Progenitor cell of endocrine pancreas (in vitro differentiated cells): ENCODE measurements around the gene CD300E. TPM values are rescaled to one million over a fixed set of nuclear protein-coding genes. Genes with fewer than 3 reads are reported as not detected.

Experiments
- DNase-seq: peaks from one replicate; pipeline ENCODE4 v3.0.0; 2021; ENCODE audit warnings: low spot score; ENCODE audit not compliant: unreplicated experiment
- H3K27ac Mint-ChIP-seq: 2 replicates; pipeline ENCODE4 v1.8.0; 2021; ENCODE audit warnings: mild to moderate bottlenecking, moderate library complexity, mixed read lengths
- H3K27me3 Mint-ChIP-seq: 2 replicates; pipeline ENCODE4 v1.8.0; 2021; ENCODE audit warnings: mixed read lengths
- H3K36me3 Mint-ChIP-seq: 2 replicates; pipeline ENCODE4 v1.8.0; 2022; ENCODE audit warnings: mixed read lengths; ENCODE audit not compliant: insufficient read depth
- H3K4me1 Mint-ChIP-seq: 2 replicates; pipeline ENCODE4 v1.8.0; 2021; ENCODE audit warnings: low read depth, mixed read lengths
- H3K4me3 Mint-ChIP-seq: 2 replicates; pipeline ENCODE4 v1.8.0; 2021; ENCODE audit warnings: low read depth, mild to moderate bottlenecking, moderate library complexity, mixed read lengths
- H3K9me3 Mint-ChIP-seq: 2 replicates; pipeline ENCODE4 v1.8.0; 2021; ENCODE audit warnings: low read depth, mixed read lengths
- CTCF ChIP-seq: fragments of 200-600 bp; sonication (generic); IDR thresholded peaks from one replicate; pipeline ENCODE4 v1.5.0; 2021; ENCODE audit warnings: antibody characterized with exemption, mild to moderate bottlenecking; ENCODE audit not compliant: unreplicated experiment
- total RNA-seq: library from RNA; stranded (reverse); gene quantifications from 2 replicates; pipeline ENCODE4 v1.2.1, GENCODE V29; 2021

CD300E gene
- total RNA-seq, 1 donor from 2014 or later = not detected

- no peaks in the 10 kb centered on the region for H3K36me3 Mint-ChIP-seq
- H3K27ac Mint-ChIP-seq = no peak overlapping the region
- peaks cover 27% of the 10 kb centered on the region for H3K27me3 Mint-ChIP-seq
Observed at GRCh38 chr17:74606050-74606449, 17.5 kb downstream of the CD300E start.

GRCh38 chr17:74605361-74605760 lies 18.2 kb downstream of the CD300E start:
- Mint-ChIP-seq H3K27me3 (peaks cover 32% of the 10 kb centered on the region), H3K4me1 (no peaks in the 10 kb centered on the region), H3K36me3 (no peaks in the 10 kb centered on the region), H3K27ac (no peak overlapping the region), H3K4me3 (no peak overlapping the region), H3K9me3 (no peaks in the 10 kb centered on the region)
- no peak for TF ChIP-seq CTCF
- DNase-seq = no peak

More at GRCh38 chr17:74606050-74606449, 17.5 kb downstream of the CD300E start:
- Mint-ChIP-seq H3K4me3 (no peak overlapping the region), H3K9me3 (no peaks in the 10 kb centered on the region), H3K4me1 (no peaks in the 10 kb centered on the region)
- DNase-seq = no peak
- no peak for TF ChIP-seq CTCF

- no peak for DNase-seq
- Mint-ChIP-seq H3K9me3 (no peaks in the 10 kb centered on the region), H3K4me1 (no peaks in the 10 kb centered on the region), H3K27me3 (peaks cover 38% of the 10 kb centered on the region), H3K36me3 (no peaks in the 10 kb centered on the region), H3K27ac (no peak overlapping the region), H3K4me3 (no peak overlapping the region)
- no peak for TF ChIP-seq CTCF
Observed at GRCh38 chr17:74604761-74605160, 18.8 kb downstream of the CD300E start.

GRCh38 chr17:74604200-74604599 lies 19.3 kb downstream of the CD300E start:
- Mint-ChIP-seq H3K36me3 (no peaks in the 10 kb centered on the region), H3K27ac (no peak overlapping the region), H3K27me3 (peaks cover 43% of the 10 kb centered on the region), H3K4me3 (no peak overlapping the region), H3K4me1 (no peaks in the 10 kb centered on the region), H3K9me3 (no peaks in the 10 kb centered on the region)
- no peak for TF ChIP-seq CTCF
- DNase-seq = no peak

- no peak overlapping the region for H3K27ac Mint-ChIP-seq
- peaks cover 43% of the 10 kb centered on the region for H3K27me3 Mint-ChIP-seq
- no peaks in the 10 kb centered on the region for H3K9me3 Mint-ChIP-seq
- no peak overlapping the region for H3K4me3 Mint-ChIP-seq
- no peaks in the 10 kb centered on the region for H3K4me1 Mint-ChIP-seq
- no peak for TF ChIP-seq CTCF
- H3K36me3 Mint-ChIP-seq = no peaks in the 10 kb centered on the region
- no peak for DNase-seq
Observed at GRCh38 chr17:74603746-74604145, 19.8 kb downstream of the CD300E start.
